H9 (cell line): ENCODE data around the gene PDE6G. TPM values are rescaled to one million over a fixed set of nuclear protein-coding genes. Genes with fewer than 3 reads are reported as not detected.

Source experiments
- DNase-seq: peaks from one replicate; pipeline ENCODE4 v3.0.0-alpha.2; 2017
- H2AFZ ChIP-seq: one replicate; pipeline ENCODE4 v1.6.1; 2013; ENCODE audit warnings: mild to moderate bottlenecking, low read length, control low read depth, moderate library complexity
- H2AK5ac ChIP-seq: 2 replicates; pipeline ENCODE4 v1.6.1; 2013; ENCODE audit warnings: low read length, control low read depth, mixed read lengths; ENCODE audit not compliant: insufficient read length
- H2BK120ac ChIP-seq: one replicate; pipeline ENCODE4 v1.6.1; 2013; ENCODE audit warnings: low read depth, mild to moderate bottlenecking, low read length, control low read depth, inconsistent platforms; ENCODE audit not compliant: poor library complexity, severe bottlenecking
- H2BK12ac ChIP-seq: 2 replicates; pipeline ENCODE4 v1.6.1; 2013; ENCODE audit warnings: low read length, control low read depth, mixed read lengths, low read depth; ENCODE audit not compliant: insufficient read length
- H2BK15ac ChIP-seq: 2 replicates; pipeline ENCODE4 v1.6.1; 2013; ENCODE audit warnings: low read depth, low read length, control low read depth
- H2BK20ac ChIP-seq: one replicate; pipeline ENCODE4 v1.6.1; 2013; ENCODE audit warnings: low read depth, mild to moderate bottlenecking, low read length, control low read depth, inconsistent platforms; ENCODE audit not compliant: poor library complexity, severe bottlenecking
- H2BK5ac ChIP-seq: 2 replicates; pipeline ENCODE4 v1.6.1; 2013; ENCODE audit warnings: low read length, control low read depth, mixed read lengths; ENCODE audit not compliant: insufficient read length
- H3K14ac ChIP-seq: 2 replicates; pipeline ENCODE4 v1.6.1; 2013; ENCODE audit warnings: low read length, control low read depth; ENCODE audit not compliant: insufficient read depth
- H3K18ac ChIP-seq: 2 replicates; pipeline ENCODE4 v1.6.1; 2013; ENCODE audit warnings: low read depth, mild to moderate bottlenecking, mixed read lengths, low read length, control low read depth; ENCODE audit not compliant: insufficient read length
- H3K23ac ChIP-seq: 2 replicates; pipeline ENCODE4 v1.6.1; 2013; ENCODE audit warnings: low read length, control low read depth, mixed read lengths, low read depth; ENCODE audit not compliant: insufficient read length
- H3K23me2 ChIP-seq: 2 replicates; pipeline ENCODE4 v1.6.1; 2013; ENCODE audit warnings: low read depth, mild to moderate bottlenecking, mixed read lengths, low read length, control low read depth; ENCODE audit not compliant: insufficient read length, poor library complexity, severe bottlenecking
- H3K27ac ChIP-seq: 2 replicates; pipeline ENCODE4 v1.5.1; 2013; ENCODE audit warnings: low read length, control low read depth, mixed read lengths, low read depth; ENCODE audit not compliant: insufficient read length
- H3K27me3 ChIP-seq: 2 replicates; pipeline ENCODE4 v1.6.1; 2013; ENCODE audit warnings: low read length, control low read depth, inconsistent platforms; ENCODE audit not compliant: insufficient read depth
- H3K4ac ChIP-seq: 2 replicates; pipeline ENCODE4 v1.6.1; 2013; ENCODE audit warnings: low read depth, mild to moderate bottlenecking, control low read depth, inconsistent platforms, low read length, moderate library complexity
- H3K4me1 ChIP-seq: 2 replicates; pipeline ENCODE4 v1.6.1; 2013; ENCODE audit warnings: low read length, control low read depth, inconsistent platforms; ENCODE audit not compliant: insufficient read depth
- H3K4me2 ChIP-seq: 2 replicates; pipeline ENCODE4 v1.6.1; 2013; ENCODE audit warnings: low read length, control low read depth, mixed read lengths; ENCODE audit not compliant: insufficient read length, insufficient read depth
- H3K56ac ChIP-seq: 2 replicates; pipeline ENCODE4 v1.6.1; 2013; ENCODE audit warnings: low read depth, mild to moderate bottlenecking, mixed read lengths, low read length, control low read depth; ENCODE audit not compliant: insufficient read length
- H3K79me1 ChIP-seq: 2 replicates; pipeline ENCODE4 v1.6.1; 2013; ENCODE audit warnings: low read depth, mild to moderate bottlenecking, moderate library complexity, low read length, control low read depth, inconsistent platforms; ENCODE audit not compliant: insufficient read depth, poor library complexity, severe bottlenecking
- H3K79me2 ChIP-seq: 2 replicates; pipeline ENCODE4 v1.6.1; 2013; ENCODE audit warnings: low read length, control low read depth, inconsistent platforms; ENCODE audit not compliant: insufficient read depth
- H3K9ac ChIP-seq: 2 replicates; pipeline ENCODE4 v1.6.1; 2013; ENCODE audit warnings: low read length, control low read depth, mixed read lengths; ENCODE audit not compliant: insufficient read length; ENCODE audit errors: extremely low read depth
- H3K9me3 ChIP-seq: one replicate; pipeline ENCODE4 v1.6.1; 2013; ENCODE audit warnings: low read depth, low read length, inconsistent platforms; ENCODE audit not compliant: control insufficient read depth
- H3T11ph ChIP-seq: one replicate; pipeline ENCODE4 v1.6.1; 2013; ENCODE audit warnings: mild to moderate bottlenecking, low read length, control low read depth, inconsistent platforms
- H4K20me1 ChIP-seq: one replicate; pipeline ENCODE4 v1.6.1; 2013; ENCODE audit not compliant: control insufficient read depth, insufficient read length, insufficient read depth
- H4K5ac ChIP-seq: 2 replicates; pipeline ENCODE4 v1.6.1; 2013; ENCODE audit warnings: low read depth, mild to moderate bottlenecking, mixed read lengths, low read length, control low read depth; ENCODE audit not compliant: insufficient read length
- H4K8ac ChIP-seq: replicated peaks from 2 replicates; pipeline ENCODE4 v1.6.1; 2013; ENCODE audit warnings: low read length, control low read depth, mixed read lengths, low read depth; ENCODE audit not compliant: insufficient read length
- H4K91ac ChIP-seq: 2 replicates; pipeline ENCODE4 v1.6.1; 2013; ENCODE audit warnings: low read depth, mild to moderate bottlenecking, moderate library complexity, mixed read lengths, low read length, control low read depth; ENCODE audit not compliant: insufficient read length
- H3K27ac Mint-ChIP-seq, 3 experiments: 2 replicates in 2 of 3; 3 replicates in 1 of 3; pipeline ENCODE4 v1.8.0; 2020 to 2021; ENCODE audit warnings: mixed read lengths in 3 of 3, mild to moderate bottlenecking in 1 of 3, moderate library complexity in 1 of 3
- H3K27me3 Mint-ChIP-seq: 2 replicates; pipeline ENCODE4 v1.8.0; 2021; ENCODE audit warnings: low read depth, mild to moderate bottlenecking, moderate library complexity, mixed read lengths
- H3K36me3 Mint-ChIP-seq, 3 experiments: 2 replicates in 2 of 3; 3 replicates in 1 of 3; pipeline ENCODE4 v1.8.0; 2020 to 2021; ENCODE audit warnings: low read depth in 3 of 3, mixed read lengths in 3 of 3; ENCODE audit not compliant: insufficient read depth in 1 of 3
- H3K4me1 Mint-ChIP-seq, 2 experiments: 2 replicates each; pipeline ENCODE4 v1.8.0; 2020; ENCODE audit warnings: mixed read lengths in 2 of 2
- H3K4me3 Mint-ChIP-seq, 2 experiments: 2 replicates in 1 of 2; 3 replicates in 1 of 2; pipeline ENCODE4 v1.8.0; 2020 to 2021; ENCODE audit warnings: mild to moderate bottlenecking in 2 of 2, mixed read lengths in 2 of 2, moderate library complexity in 1 of 2
- H3K9me3 Mint-ChIP-seq, 2 experiments: 2 replicates in 1 of 2; 3 replicates in 1 of 2; pipeline ENCODE4 v1.8.0; 2020; ENCODE audit warnings: mild to moderate bottlenecking in 2 of 2, mixed read lengths in 2 of 2, moderate library complexity in 1 of 2
- WGBS: extraction: QIAGEN DNeasy Blood & Tissue Kit; methylation state at CpG from one replicate; pipeline ENCODE4 v1.1.7; 2013; ENCODE audit warnings: missing lambda C conversion rate, low lambda C conversion rate, mixed read lengths; ENCODE audit not compliant: insufficient read length; ENCODE audit errors: extremely low coverage; 5-methylcytosine and 5-hydroxymethylcytosine counted together
- total RNA-seq: library from RNA; stranded (reverse); gene quantifications from 2 replicates; pipeline ENCODE4 v1.2.1, GENCODE V29; 2021
- TF ChIP-seq, protein P1 (sequence below): fragments of 200-600 bp; sonication (generic); conservative IDR thresholded peaks from 3 replicates; pipeline ENCODE4 v1.8.0; 2021; ENCODE audit warnings: antibody characterized with exemption, mild to moderate bottlenecking

The PDE6G gene
- total RNA-seq, 1 experiment from 2014 or later = 5.7 TPM

DNA sequence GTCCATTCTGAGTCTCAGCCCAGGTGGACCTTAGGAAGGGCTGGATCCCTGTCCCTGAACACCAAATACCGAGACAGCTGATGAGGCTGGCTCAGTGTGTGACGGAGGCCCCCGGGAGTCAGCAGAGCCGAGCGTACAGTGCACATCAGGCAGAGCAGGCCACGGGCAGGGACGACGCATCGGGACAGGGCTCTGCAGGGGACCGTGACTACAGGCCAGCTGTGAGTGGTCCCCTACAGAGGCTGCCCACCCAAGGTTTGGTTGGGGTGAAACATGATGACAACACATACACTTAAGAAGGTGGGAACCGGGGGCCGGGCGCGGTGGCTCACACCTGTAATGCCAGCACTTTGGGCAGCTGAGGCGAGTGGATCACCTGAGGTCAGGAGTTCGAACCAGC, 16.6 kb upstream of the PDE6G start:
- Histone ChIP-seq H3K14ac (no peak overlapping the region), H2BK120ac (no peak overlapping the region), H3K27ac (no peak overlapping the region), H3K9ac (no peak overlapping the region), H3K27me3 (no peaks in the 10 kb centered on the region), H3K4me2 (no peak overlapping the region), H3K79me1 (peaks cover 6% of the 10 kb centered on the region), H2BK12ac (no peak overlapping the region), H4K5ac (no peak overlapping the region), H3T11ph (no peak overlapping the region), H3K4ac (no peak overlapping the region), H3K79me2 (peaks cover 4% of the 10 kb centered on the region; the same call in 1 of the 2 replicates), H2BK5ac (no peak overlapping the region), H3K23me2 (no peaks in the 10 kb centered on the region), H3K23ac (no peak overlapping the region), H2AK5ac (no peak overlapping the region), H2AFZ (no peak overlapping the region), H3K4me1 (no peaks in the 10 kb centered on the region), H3K18ac (no peak overlapping the region), H2BK15ac (no peak overlapping the region), H4K20me1 (no peaks in the 10 kb centered on the region), H3K9me3 (no peaks in the 10 kb centered on the region), H4K91ac (no peak overlapping the region), H3K56ac (no peak overlapping the region), H4K8ac (no peak overlapping the region), H2BK20ac (no peak overlapping the region)
- Mint-ChIP-seq H3K27ac (no peak overlapping the region), H3K4me1 (peaks cover 4 to 6% of the 10 kb centered on the region in 2 experiments), H3K9me3 (no peaks in the 10 kb centered on the region), H3K27me3 (no peaks in the 10 kb centered on the region; the same call in 1 of the 2 replicates), H3K4me3 (no peak overlapping the region), H3K36me3 (peaks cover 36 to 67% (median 63%) of the 10 kb centered on the region in 3 experiments; a peak in 6 of 7 replicates)
- DNase-seq = no peak
- TF ChIP-seq, protein P1, sequence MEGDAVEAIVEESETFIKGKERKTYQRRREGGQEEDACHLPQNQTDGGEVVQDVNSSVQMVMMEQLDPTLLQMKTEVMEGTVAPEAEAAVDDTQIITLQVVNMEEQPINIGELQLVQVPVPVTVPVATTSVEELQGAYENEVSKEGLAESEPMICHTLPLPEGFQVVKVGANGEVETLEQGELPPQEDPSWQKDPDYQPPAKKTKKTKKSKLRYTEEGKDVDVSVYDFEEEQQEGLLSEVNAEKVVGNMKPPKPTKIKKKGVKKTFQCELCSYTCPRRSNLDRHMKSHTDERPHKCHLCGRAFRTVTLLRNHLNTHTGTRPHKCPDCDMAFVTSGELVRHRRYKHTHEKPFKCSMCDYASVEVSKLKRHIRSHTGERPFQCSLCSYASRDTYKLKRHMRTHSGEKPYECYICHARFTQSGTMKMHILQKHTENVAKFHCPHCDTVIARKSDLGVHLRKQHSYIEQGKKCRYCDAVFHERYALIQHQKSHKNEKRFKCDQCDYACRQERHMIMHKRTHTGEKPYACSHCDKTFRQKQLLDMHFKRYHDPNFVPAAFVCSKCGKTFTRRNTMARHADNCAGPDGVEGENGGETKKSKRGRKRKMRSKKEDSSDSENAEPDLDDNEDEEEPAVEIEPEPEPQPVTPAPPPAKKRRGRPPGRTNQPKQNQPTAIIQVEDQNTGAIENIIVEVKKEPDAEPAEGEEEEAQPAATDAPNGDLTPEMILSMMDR = no peak
- WGBS = no CpG with 5 or more reads among the region's 16 CpGs
